Activated CD4-positive, alpha-beta T cell treated with anti-CD3 and anti-CD28 coated beads, Interleukin-2, amount 10 ng/mL, durations not matched to agents 24 days and 14 days (primary cell): ENCODE measurements around the gene NKAPD1. TPM values are rescaled to one million over a fixed set of nuclear protein-coding genes. Genes with fewer than 3 reads are reported as not detected.
"Not testable (repeated sequence)": the region's sequence is repeated elsewhere in the genome, so short reads cannot be mapped to it uniquely, and the experiment has no call there.

ENCODE experiments used
- DNase-seq: peaks from one replicate; pipeline ENCODE4 v3.0.0; 2022
- H3K27ac Mint-ChIP-seq: one replicate; pipeline ENCODE4 v1.8.0; 2022; ENCODE audit warnings: mild to moderate bottlenecking, mixed read lengths
- H3K27me3 Mint-ChIP-seq: one replicate; pipeline ENCODE4 v1.8.0; 2022; ENCODE audit warnings: mixed read lengths
- H3K36me3 Mint-ChIP-seq: one replicate; pipeline ENCODE4 v1.8.0; 2022; ENCODE audit warnings: low read depth, mild to moderate bottlenecking, mixed read lengths
- H3K4me1 Mint-ChIP-seq: one replicate; pipeline ENCODE4 v1.8.0; 2021; ENCODE audit warnings: mixed read lengths
- H3K4me3 Mint-ChIP-seq: one replicate; pipeline ENCODE4 v1.8.0; 2022; ENCODE audit warnings: mild to moderate bottlenecking, moderate library complexity, mixed read lengths
- H3K9me3 Mint-ChIP-seq: one replicate; pipeline ENCODE4 v1.8.0; 2021; ENCODE audit warnings: mixed read lengths
- intact Hi-C: fragments of 100-400 bp; cut with micrococcal nuclease; formaldehyde crosslinking; loops from one replicate; pipeline ENCODE4 v1.15.1; 2023
- total RNA-seq: library from RNA; stranded (reverse); gene quantifications from 2 replicates; pipeline ENCODE4 v1.2.3, GENCODE V29; 2022

Gene NKAPD1
- total RNA-seq, 1 donor from 2014 or later = 24.4 TPM

- H3K36me3 Mint-ChIP-seq = peaks cover 81% of the 10 kb centered on the region
- intact Hi-C loops = no loop called here
Measured at GRCh38 chr11:112049777-112050176, 24.3 kb upstream of the NKAPD1 start.

DNA sequence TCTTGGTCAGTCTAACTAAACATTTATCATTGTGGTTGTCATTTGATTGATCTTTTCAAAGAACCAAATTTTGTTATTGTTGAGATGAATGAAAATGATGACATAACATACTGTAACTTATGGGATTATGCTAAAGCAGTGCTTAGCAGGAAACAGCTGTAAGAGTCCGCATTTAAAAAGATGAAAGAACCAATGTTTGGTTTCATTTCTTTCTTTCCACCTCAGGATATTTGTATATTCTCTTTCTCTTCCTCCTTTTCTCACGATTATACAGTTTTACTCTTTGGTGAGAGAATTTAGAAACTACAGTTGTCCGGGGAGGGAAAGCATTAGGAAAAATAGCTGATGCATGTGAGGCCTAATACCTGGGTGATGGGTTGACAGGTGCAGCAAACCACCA lies 23.4 kb upstream of the NKAPD1 start:
- H3K27me3 Mint-ChIP-seq = no peaks in the 10 kb centered on the region
- H3K9me3 Mint-ChIP-seq = no peaks in the 10 kb centered on the region
- peaks cover 77% of the 10 kb centered on the region for H3K36me3 Mint-ChIP-seq
- H3K27ac Mint-ChIP-seq = no peak overlapping the region
- H3K4me3 Mint-ChIP-seq = no peak overlapping the region
- H3K4me1 Mint-ChIP-seq = peaks cover 4% of the 10 kb centered on the region
- no peak for DNase-seq
- intact Hi-C loops = no loop called here

More at GRCh38 chr11:112049777-112050176, 24.3 kb upstream of the NKAPD1 start:
- H3K27me3 Mint-ChIP-seq = no peaks in the 10 kb centered on the region
- no peak overlapping the region for H3K4me3 Mint-ChIP-seq
- H3K9me3 Mint-ChIP-seq = no peaks in the 10 kb centered on the region
- H3K27ac Mint-ChIP-seq = no peak overlapping the region
- no peak for DNase-seq
- peaks cover 4% of the 10 kb centered on the region for H3K4me1 Mint-ChIP-seq

DNA sequence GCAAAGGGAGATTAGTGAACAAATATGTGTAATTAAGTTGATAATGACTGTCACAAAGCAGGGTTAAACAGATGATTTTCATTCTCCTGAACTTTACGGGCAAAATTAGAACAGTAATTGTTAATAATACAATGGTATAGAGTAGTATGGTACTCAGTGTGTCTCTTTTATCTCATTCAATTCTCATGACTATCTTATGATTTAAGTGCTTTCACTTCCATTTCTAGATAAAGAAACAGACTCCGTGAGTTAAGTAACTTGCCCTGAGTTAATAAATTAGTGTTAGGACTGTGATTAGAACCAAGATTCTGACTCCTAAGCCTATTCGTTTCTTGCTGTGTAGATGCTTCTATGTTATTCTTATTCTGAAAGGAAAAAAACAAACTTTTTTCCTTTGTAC lies 22.3 kb upstream of the NKAPD1 start:
- DNase-seq = no peak
- Mint-ChIP-seq H3K27me3 (no peaks in the 10 kb centered on the region), H3K27ac (no peak overlapping the region), H3K4me3 (no peak overlapping the region), H3K9me3 (no peaks in the 10 kb centered on the region), H3K4me1 (peaks cover 4% of the 10 kb centered on the region), H3K36me3 (peaks cover 74% of the 10 kb centered on the region)
- intact Hi-C loops = no loop called here

DNA sequence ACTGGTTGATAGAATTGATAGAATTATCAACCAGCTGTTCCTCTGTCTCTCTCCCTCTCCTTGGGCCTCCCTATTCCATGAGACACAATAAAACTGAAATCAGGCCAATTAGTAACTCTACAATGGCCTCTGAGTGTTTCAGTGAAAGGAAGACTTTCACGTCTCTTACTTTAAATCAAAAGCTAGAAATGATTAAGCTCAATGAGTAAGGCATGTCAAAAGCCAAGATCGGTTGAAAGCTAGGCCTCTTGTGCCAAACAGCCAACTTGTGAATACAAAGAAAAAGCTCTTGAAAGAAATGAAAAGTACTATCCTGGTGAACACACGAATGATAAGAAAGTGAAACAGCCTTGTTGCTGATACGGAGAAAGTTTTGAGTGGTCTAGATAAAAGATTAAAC lies 16.9 kb upstream of the NKAPD1 start:
- Mint-ChIP-seq H3K4me1 (peaks cover 8% of the 10 kb centered on the region), H3K36me3 (peaks cover 64% of the 10 kb centered on the region), H3K9me3 (no peaks in the 10 kb centered on the region), H3K27me3 (no peaks in the 10 kb centered on the region), H3K27ac (peak overlapping the region; percentile 81), H3K4me3 (peak overlapping the region; percentile 6)
- no peak for DNase-seq
- intact Hi-C loops = no loop called here

GRCh38 chr11:112058103-112058502 lies 16.0 kb upstream of the NKAPD1 start:
- H3K4me3 Mint-ChIP-seq = no peak overlapping the region
- DNase-seq = no peak
- H3K4me1 Mint-ChIP-seq = peaks cover 8% of the 10 kb centered on the region
- intact Hi-C loops = no loop called here
- no peak overlapping the region for H3K27ac Mint-ChIP-seq
- peaks cover 62% of the 10 kb centered on the region for H3K36me3 Mint-ChIP-seq
- no peaks in the 10 kb centered on the region for H3K27me3 Mint-ChIP-seq
- no peaks in the 10 kb centered on the region for H3K9me3 Mint-ChIP-seq

DNA sequence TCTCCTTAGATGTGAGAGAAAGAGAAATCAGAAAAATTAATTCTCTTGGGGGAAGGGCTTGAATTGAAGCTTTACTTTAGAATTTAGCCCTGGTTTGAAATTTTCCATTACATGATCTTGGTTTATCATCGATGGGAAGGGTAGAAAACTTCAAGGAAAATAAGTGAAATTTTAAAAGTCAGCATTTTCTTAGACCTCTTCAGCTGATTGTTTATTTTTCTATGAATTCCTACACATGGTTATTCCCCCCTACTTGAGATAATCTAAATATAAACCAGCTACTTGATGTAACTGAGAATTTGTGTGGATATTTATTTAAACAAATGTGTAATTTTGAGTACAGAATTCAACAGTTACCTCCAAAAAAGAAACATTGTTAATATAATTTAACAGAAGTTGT lies 11.2 kb upstream of the NKAPD1 start:
- Mint-ChIP-seq H3K9me3 (no peaks in the 10 kb centered on the region), H3K27me3 (no peaks in the 10 kb centered on the region), H3K4me3 (no peak overlapping the region), H3K27ac (no peak overlapping the region), H3K36me3 (peaks cover 35% of the 10 kb centered on the region), H3K4me1 (no peaks in the 10 kb centered on the region)
- intact Hi-C loops = no loop called here
- DNase-seq = no peak

- DNase-seq = no peak
- Mint-ChIP-seq H3K27ac (peak overlapping the region; percentile 67), H3K27me3 (peaks cover 2% of the 10 kb centered on the region), H3K4me1 (peaks cover 31% of the 10 kb centered on the region), H3K36me3 (peaks cover 76% of the 10 kb centered on the region), H3K9me3 (peaks cover 4% of the 10 kb centered on the region), H3K4me3 (peak overlapping the region; percentile 6)
- intact Hi-C loops = no loop called here
Measured at GRCh38 chr11:112082729-112083128, 8.6 kb downstream of the NKAPD1 start.

GRCh38 chr11:112085822-112086421 lies 11.8 kb downstream of the NKAPD1 start:
- H3K27me3 Mint-ChIP-seq = peaks cover 2% of the 10 kb centered on the region
- peaks cover 48% of the 10 kb centered on the region for H3K4me1 Mint-ChIP-seq
- peaks cover 81% of the 10 kb centered on the region for H3K36me3 Mint-ChIP-seq
- peak overlapping the region; percentile 100 for H3K4me3 Mint-ChIP-seq
- peak; percentile 82 for DNase-seq
- H3K27ac Mint-ChIP-seq = peak overlapping the region; percentile 99
- intact Hi-C loops = loop anchor here (1.0 to 5.0 kb wide), 7 partner anchors 12 to 1686 kb away; partner anchors contain the start of genes CFAP68, DLAT, FDXACB1 and NKAPD1
- H3K9me3 Mint-ChIP-seq = peaks cover 4% of the 10 kb centered on the region

DNA sequence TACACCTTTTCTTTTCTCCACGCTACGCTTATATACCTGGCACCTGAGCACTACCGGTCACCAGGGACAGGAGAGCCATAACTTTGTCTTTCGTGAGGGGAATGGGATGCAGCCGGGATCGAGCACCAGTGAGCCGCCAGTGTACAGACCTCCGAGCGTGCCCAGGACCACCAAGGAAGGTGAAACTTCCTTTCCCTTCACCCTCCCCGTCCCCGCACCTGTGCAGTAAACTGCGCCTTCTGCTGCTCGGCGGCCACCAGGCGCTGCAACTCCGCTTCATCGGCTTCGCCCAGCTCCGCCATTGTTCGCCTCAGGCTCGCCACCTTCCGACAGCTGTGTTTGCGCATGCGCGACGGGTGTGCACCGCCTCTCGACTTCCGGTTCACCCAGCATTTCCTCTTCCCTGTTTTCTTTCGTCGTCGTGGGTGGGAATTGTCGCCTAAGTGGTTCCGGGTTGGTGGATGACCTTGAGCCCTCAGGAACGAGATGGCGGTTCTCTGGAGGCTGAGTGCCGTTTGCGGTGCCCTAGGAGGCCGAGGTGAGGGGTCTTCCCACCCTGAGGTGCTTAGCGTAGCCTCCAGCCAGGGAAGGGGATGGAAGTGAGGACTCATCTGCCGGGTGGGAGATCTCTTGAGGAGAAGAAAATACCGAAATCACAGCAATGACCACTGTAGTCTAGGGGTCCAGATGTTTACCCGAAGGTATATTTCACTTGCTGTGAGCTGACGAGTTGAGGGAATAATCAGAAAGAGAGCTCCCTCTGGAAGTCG lies 12.5 kb downstream of the NKAPD1 start, which contains the start of the genes SDHD and TIMM8B:
Gene SDHD, plus strand, starts transcription at position 452 of the 770 bp plus-strand sequence. Its CDS starts 35 bp downstream, at position 487.
Gene TIMM8B, minus strand, starts transcription at position 335 of the 770 bp plus-strand sequence. Its CDS starts 33 bp downstream, at position 302.
- H3K27me3 Mint-ChIP-seq = peaks cover 2% of the 10 kb centered on the region
- peak within 1 kb of the TSS; percentile 99 for H3K27ac Mint-ChIP-seq
- peaks cover 86% of the 10 kb centered on the region for H3K36me3 Mint-ChIP-seq
- peaks cover 4% of the 10 kb centered on the region for H3K9me3 Mint-ChIP-seq
- peak within 1 kb of the TSS; percentile 100 for H3K4me3 Mint-ChIP-seq
- intact Hi-C loops = loop anchor here (1.0 to 5.0 kb wide), 7 partner anchors 12 to 1686 kb away; partner anchors contain the start of genes CFAP68, DLAT, FDXACB1 and NKAPD1
- DNase-seq = peak; percentile 99
- H3K4me1 Mint-ChIP-seq = peaks cover 52% of the 10 kb centered on the region

- Mint-ChIP-seq H3K4me3 (peak overlapping the region; percentile 100), H3K9me3 (peaks cover 4% of the 10 kb centered on the region), H3K27me3 (peaks cover 2% of the 10 kb centered on the region), H3K36me3 (peaks cover 88% of the 10 kb centered on the region), H3K27ac (peak overlapping the region; percentile 99), H3K4me1 (peaks cover 52% of the 10 kb centered on the region)
- no peak for DNase-seq
- intact Hi-C loops = loop anchor here (2.0 to 5.0 kb wide), 3 partner anchors 60 to 1685 kb away; partner anchors contain the start of genes DLAT, SIK2 and ZW10
Measured at GRCh38 chr11:112087212-112087611, 13.1 kb downstream of the NKAPD1 start.

GRCh38 chr11:112095302-112095701 lies 21.2 kb downstream of the NKAPD1 start:
- H3K36me3 Mint-ChIP-seq = peaks cover 36% of the 10 kb centered on the region
- intact Hi-C loops, H3K9me3 Mint-ChIP-seq, DNase-seq, H3K4me1 Mint-ChIP-seq, H3K4me3 Mint-ChIP-seq, H3K27ac Mint-ChIP-seq, H3K27me3 Mint-ChIP-seq: not testable (repeated sequence)

DNA sequence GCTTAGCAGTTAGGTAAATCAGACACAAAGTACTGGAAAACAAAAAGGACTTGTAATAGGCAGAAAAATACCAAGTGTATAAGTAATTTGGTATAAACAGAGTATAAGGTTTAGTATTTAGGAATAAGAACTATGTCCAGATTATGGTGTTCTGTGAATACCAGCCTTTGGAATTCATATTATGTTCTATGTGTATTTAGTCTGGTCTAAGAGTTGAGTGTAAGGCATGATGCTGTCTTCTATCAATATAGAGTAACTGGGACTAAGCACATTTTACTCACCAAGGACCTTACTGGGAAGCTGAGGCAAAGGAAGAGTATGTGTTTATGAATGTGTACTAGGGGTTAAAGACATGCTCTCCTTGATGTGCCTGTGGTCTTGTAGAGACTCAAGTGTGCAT lies 22.1 kb downstream of the NKAPD1 start:
- Mint-ChIP-seq H3K27me3 (no peaks in the 10 kb centered on the region), H3K9me3 (no peaks in the 10 kb centered on the region), H3K4me3 (no peak overlapping the region), H3K36me3 (peaks cover 27% of the 10 kb centered on the region), H3K4me1 (peaks cover 2% of the 10 kb centered on the region), H3K27ac (no peak overlapping the region)
- DNase-seq = no peak
- intact Hi-C loops = no loop called here

DNA sequence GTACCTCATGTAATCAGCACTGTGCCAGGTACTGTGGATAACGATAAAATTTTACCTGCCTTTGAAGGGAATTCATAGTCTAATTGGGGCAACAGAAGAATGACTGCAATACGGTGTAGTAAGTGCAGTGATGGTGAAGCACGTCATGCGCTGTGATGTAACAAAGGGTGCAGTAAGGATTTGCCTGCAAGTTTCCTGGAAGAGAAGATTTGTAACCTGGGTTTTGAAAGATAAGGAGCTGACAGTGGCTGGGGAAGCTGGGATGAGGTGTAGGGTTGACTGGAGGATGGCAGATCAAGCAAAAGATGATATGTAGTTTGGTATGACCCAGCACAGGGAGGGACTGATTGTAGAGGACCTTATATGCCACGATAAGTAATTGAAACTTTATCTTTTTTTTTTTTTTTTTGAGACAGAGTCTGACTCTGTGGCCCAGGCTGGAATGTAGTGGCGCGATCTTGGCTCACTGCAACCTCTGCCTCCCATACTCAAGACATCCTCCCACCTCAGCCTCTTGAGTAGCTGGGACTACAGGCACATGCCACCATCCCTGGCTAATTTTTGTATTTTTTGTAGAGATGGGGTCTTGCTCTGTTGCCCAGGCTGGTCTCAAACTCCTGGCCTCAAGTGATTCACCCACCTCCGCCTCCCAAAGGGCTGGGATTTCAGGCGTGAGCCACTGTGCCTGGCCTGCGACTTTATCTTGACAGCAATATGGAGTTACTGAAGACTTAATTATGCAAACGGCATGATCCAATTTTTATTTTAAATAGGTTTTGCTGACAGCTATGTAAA lies 23.8 kb downstream of the NKAPD1 start:
- Mint-ChIP-seq H3K27me3 (no peaks in the 10 kb centered on the region), H3K27ac (no peak overlapping the region), H3K4me3 (no peak overlapping the region), H3K9me3 (no peaks in the 10 kb centered on the region), H3K36me3 (peaks cover 13% of the 10 kb centered on the region), H3K4me1 (no peaks in the 10 kb centered on the region)
- no peak for DNase-seq
- intact Hi-C loops = no loop called here
